ENCODE measurements around the gene C12orf43.
A peak's percentile ranks its signal among the peaks of the same experiment; 100 is the strongest.
"Not testable (repeated sequence)": the region's sequence is repeated elsewhere in the genome, so short reads cannot be mapped to it uniquely, and the experiment has no call there.

C12orf43 gene

GRCh38 chr12:121015825-121016766, at the start of gene C12orf43:
TSS of gene C12orf43 (minus strand) at chr12:121016487. CDS start at chr12:121016474, 13 bp downstream.
- H4K20me1 ChIP-seq, result no peaks in the 10 kb centered on the region
- peak within 1 kb of the TSS; percentile 85 for H3K4me3 ChIP-seq
- H3K4me2 ChIP-seq, result peak within 1 kb of the TSS; percentile 96
- peak within 1 kb of the TSS; percentile 82 for H3K9ac ChIP-seq
- no peaks in the 10 kb centered on the region for H3K27me3 ChIP-seq
- H3K9me3 ChIP-seq, result no peaks in the 10 kb centered on the region
- peaks cover 21% of the 10 kb centered on the region for H3K36me3 ChIP-seq
- no peak for TF ChIP-seq Cebpa-rat (IDR thresholded peaks at IDR 0.05)
- H3K27ac ChIP-seq, result peak within 1 kb of the TSS; percentile 80
- H3K4me1 ChIP-seq, result peaks cover 13% of the 10 kb centered on the region

- Histone ChIP-seq H3K36me3 (no peaks in the 10 kb centered on the region), H3K4me1 (peaks cover 11% of the 10 kb centered on the region), H3K27me3 (no peaks in the 10 kb centered on the region), H3K9me3 (no peaks in the 10 kb centered on the region), H4K20me1 (no peaks in the 10 kb centered on the region), H3K4me2 (no peak overlapping the region), H3K4me3 (no peak overlapping the region), H3K9ac (no peak overlapping the region), H3K27ac (no peak overlapping the region)
- TF ChIP-seq Cebpa-rat (IDR thresholded peaks at IDR 0.05), result no peak
These were observed 49.1 kb upstream of the C12orf43 start for GRCh38 chr12:121065345-121065744.

GRCh38 chr12:121064586-121064985, 48.3 kb upstream of the C12orf43 start:
- not testable (repeated sequence) for H3K27ac ChIP-seq, H4K20me1 ChIP-seq, H3K9me3 ChIP-seq, H3K4me2 ChIP-seq, H3K27me3 ChIP-seq, H3K4me3 ChIP-seq, H3K36me3 ChIP-seq, H3K9ac ChIP-seq
- peaks cover 19% of the 10 kb centered on the region for H3K4me1 ChIP-seq

- Histone ChIP-seq H3K4me1 (peaks cover 23% of the 10 kb centered on the region), H3K36me3 (no peaks in the 10 kb centered on the region), H3K4me2 (no peak overlapping the region), H3K27ac (no peak overlapping the region), H3K9ac (no peak overlapping the region), H4K20me1 (no peaks in the 10 kb centered on the region), H3K4me3 (no peak overlapping the region), H3K27me3 (no peaks in the 10 kb centered on the region), H3K9me3 (no peaks in the 10 kb centered on the region)
- TF ChIP-seq Cebpa-rat (IDR thresholded peaks at IDR 0.05), result no peak
These were observed 47.8 kb upstream of the C12orf43 start for GRCh38 chr12:121064116-121064515.

- no peaks in the 10 kb centered on the region for H4K20me1 ChIP-seq
- no peak overlapping the region for H3K4me3 ChIP-seq
- H3K4me2 ChIP-seq, result no peak overlapping the region
- no peak overlapping the region for H3K9ac ChIP-seq
- H3K9me3 ChIP-seq, result no peaks in the 10 kb centered on the region
- peaks cover 23% of the 10 kb centered on the region for H3K4me1 ChIP-seq
- H3K27me3 ChIP-seq, result no peaks in the 10 kb centered on the region
- no peak for TF ChIP-seq Cebpa-rat (IDR thresholded peaks at IDR 0.05)
- no peak overlapping the region for H3K27ac ChIP-seq
- H3K36me3 ChIP-seq, result no peaks in the 10 kb centered on the region
These were observed 46.2 kb upstream of the C12orf43 start for GRCh38 chr12:121062391-121063045.

- Histone ChIP-seq H3K4me2 (no peak overlapping the region), H3K4me1 (peaks cover 23% of the 10 kb centered on the region), H3K36me3 (no peaks in the 10 kb centered on the region), H3K9me3 (no peaks in the 10 kb centered on the region), H4K20me1 (no peaks in the 10 kb centered on the region), H3K9ac (no peak overlapping the region), H3K27me3 (no peaks in the 10 kb centered on the region), H3K27ac (no peak overlapping the region), H3K4me3 (no peak overlapping the region)
- TF ChIP-seq Cebpa-rat (IDR thresholded peaks at IDR 0.05), result no peak
These were observed 45.5 kb upstream of the C12orf43 start for GRCh38 chr12:121061831-121062230.

GRCh38 chr12:121060149-121061001, 44.1 kb upstream of the C12orf43 start:
- H3K4me2 ChIP-seq, result peak overlapping the region; percentile 97
- no peaks in the 10 kb centered on the region for H3K9me3 ChIP-seq
- peak overlapping the region; percentile 96 for H3K27ac ChIP-seq
- no peak for TF ChIP-seq Cebpa-rat (IDR thresholded peaks at IDR 0.05)
- H3K9ac ChIP-seq, result peak overlapping the region; percentile 87
- no peaks in the 10 kb centered on the region for H3K36me3 ChIP-seq
- H4K20me1 ChIP-seq, result no peaks in the 10 kb centered on the region
- H3K27me3 ChIP-seq, result no peaks in the 10 kb centered on the region
- peaks cover 21% of the 10 kb centered on the region for H3K4me1 ChIP-seq
- peak overlapping the region; percentile 65 for H3K4me3 ChIP-seq

GRCh38 chr12:121059031-121059898, 43.0 kb upstream of the C12orf43 start:
- peak overlapping the region; percentile 65 for H3K4me3 ChIP-seq
- H3K36me3 ChIP-seq, result no peaks in the 10 kb centered on the region
- H3K9me3 ChIP-seq, result no peaks in the 10 kb centered on the region
- H4K20me1 ChIP-seq, result no peaks in the 10 kb centered on the region
- H3K4me2 ChIP-seq, result peak overlapping the region; percentile 97
- peaks cover 19% of the 10 kb centered on the region for H3K4me1 ChIP-seq
- H3K27me3 ChIP-seq, result no peaks in the 10 kb centered on the region
- peak overlapping the region; percentile 87 for H3K9ac ChIP-seq
- H3K27ac ChIP-seq, result peak overlapping the region; percentile 96
- no peak for TF ChIP-seq Cebpa-rat (IDR thresholded peaks at IDR 0.05)

- no peak overlapping the region for H3K4me2 ChIP-seq
- H3K27ac ChIP-seq, result no peak overlapping the region
- H3K9ac ChIP-seq, result no peak overlapping the region
- no peaks in the 10 kb centered on the region for H3K36me3 ChIP-seq
- H3K4me1 ChIP-seq, result peaks cover 19% of the 10 kb centered on the region
- no peaks in the 10 kb centered on the region for H4K20me1 ChIP-seq
- no peaks in the 10 kb centered on the region for H3K27me3 ChIP-seq
- TF ChIP-seq Cebpa-rat (IDR thresholded peaks at IDR 0.05), result no peak
- no peak overlapping the region for H3K4me3 ChIP-seq
- H3K9me3 ChIP-seq, result no peaks in the 10 kb centered on the region
These were observed 41.5 kb upstream of the C12orf43 start for GRCh38 chr12:121057794-121058193.
